MM.1S (cell line): ENCODE results near the gene PHF23.

ENCODE experiments used
- DNase-seq: peaks from one replicate; pipeline ENCODE4 v3.0.0-alpha.2; 2015
- H2AFZ ChIP-seq: fragments of 300-600 bp; sonication (generic); 2 replicates; pipeline ENCODE4 v1.6.0; 2016; ENCODE audit warnings: antibody characterized with exemption, low read length
- H3F3A ChIP-seq: fragments of 300-600 bp; sonication (generic); 2 replicates; pipeline ENCODE4 v1.6.1; 2016; ENCODE audit warnings: mild to moderate bottlenecking, antibody characterized with exemption, low read length, moderate library complexity, mixed read lengths; ENCODE audit not compliant: insufficient read depth
- H3K27ac ChIP-seq: fragments of 300-600 bp; sonication (generic); 2 replicates; pipeline ENCODE4 v1.5.1; 2016; ENCODE audit warnings: mild to moderate bottlenecking, low read length
- H3K27me3 ChIP-seq: fragments of 300-600 bp; sonication (generic); replicated peaks from 2 replicates; pipeline ENCODE4 v1.6.0; 2016; ENCODE audit warnings: low read length; ENCODE audit not compliant: insufficient read depth
- H3K36me3 ChIP-seq: fragments of 300-600 bp; sonication (generic); replicated peaks from 2 replicates; pipeline ENCODE4 v1.6.1; 2016; ENCODE audit warnings: mild to moderate bottlenecking, low read length, mixed read lengths; ENCODE audit not compliant: insufficient read depth
- H3K4me1 ChIP-seq: fragments of 300-600 bp; sonication (generic); 2 replicates; pipeline ENCODE4 v1.6.1; 2016; ENCODE audit warnings: low read length, mixed read lengths
- H3K4me2 ChIP-seq: fragments of 300-600 bp; sonication (generic); 2 replicates; pipeline ENCODE4 v1.6.0; 2016; ENCODE audit warnings: low read depth, low read length
- H3K4me3 ChIP-seq: fragments of 300-600 bp; sonication (generic); 2 replicates; pipeline ENCODE4 v1.5.1; 2016; ENCODE audit warnings: low read length, mixed read lengths
- H3K79me2 ChIP-seq: fragments of 300-600 bp; sonication (generic); 2 replicates; pipeline ENCODE4 v1.6.1; 2016; ENCODE audit warnings: mixed run types, low read length, mixed read lengths
- H3K9ac ChIP-seq: fragments of 300-600 bp; sonication (generic); 2 replicates; pipeline ENCODE4 v1.6.1; 2016; ENCODE audit warnings: low read length, mixed read lengths
- H3K9me2 ChIP-seq: fragments of 300-600 bp; sonication (generic); replicated peaks from 2 replicates; pipeline ENCODE4 v1.6.1; 2016; ENCODE audit warnings: mild to moderate bottlenecking, low read length, mixed read lengths; ENCODE audit not compliant: insufficient read depth
- H3K9me3 ChIP-seq: fragments of 300-600 bp; sonication (generic); replicated peaks from 2 replicates; pipeline ENCODE4 v1.6.1; 2016; ENCODE audit warnings: mild to moderate bottlenecking, low read length, mixed read lengths; ENCODE audit not compliant: insufficient read depth
- H4K20me1 ChIP-seq: fragments of 300-600 bp; sonication (generic); 2 replicates; pipeline ENCODE4 v1.6.1; 2016; ENCODE audit warnings: mild to moderate bottlenecking, low read length, moderate library complexity, mixed read lengths; ENCODE audit not compliant: insufficient read depth
- EZH2 ChIP-seq: fragments of 300-600 bp; sonication (generic); optimal IDR thresholded peaks from 2 replicates; pipeline ENCODE3; 2017; ENCODE audit warnings: low read depth, mild to moderate bottlenecking, antibody characterized with exemption, low read length, mixed read lengths
- EZH2phosphoT487 ChIP-seq: fragments of 300-600 bp; sonication (generic); IDR thresholded peaks from 2 replicates; pipeline ENCODE4 v1.6.1; 2018; ENCODE audit warnings: antibody characterized with exemption, low read length
- TF ChIP-seq, protein P1 (sequence below): fragments of 300-600 bp; sonication (generic); IDR thresholded peaks from 2 replicates; pipeline ENCODE4 v1.5.1; 2016; ENCODE audit warnings: antibody characterized with exemption, low read length, mixed read lengths

Gene PHF23

DNA sequence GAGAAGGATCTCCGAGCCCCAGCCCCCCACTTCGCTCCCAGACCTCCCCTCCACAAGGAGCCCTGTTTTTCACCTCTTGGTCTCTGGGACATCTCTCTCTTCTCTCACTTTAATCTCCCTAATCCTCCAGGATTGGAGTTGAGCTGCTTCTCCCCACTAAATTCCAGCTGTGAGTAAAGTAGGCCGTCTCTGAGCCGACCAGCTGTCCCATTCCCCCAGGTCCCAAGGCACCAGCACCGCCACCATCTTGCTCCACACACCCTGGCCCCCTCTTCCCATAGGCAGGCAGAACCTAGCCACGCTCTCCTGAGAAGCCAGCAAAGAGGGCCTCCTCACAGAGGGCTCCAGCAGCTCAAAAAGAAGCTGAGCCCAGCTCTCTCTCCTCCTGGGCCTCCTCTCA lies 20.5 kb downstream of the PHF23 start:
- no peaks in the 10 kb centered on the region for H3K9me3 ChIP-seq
- DNase-seq: no peak
- TF ChIP-seq EZH2phosphoT487 (no peak), EZH2 (no peak)
- TF ChIP-seq, protein P1, sequence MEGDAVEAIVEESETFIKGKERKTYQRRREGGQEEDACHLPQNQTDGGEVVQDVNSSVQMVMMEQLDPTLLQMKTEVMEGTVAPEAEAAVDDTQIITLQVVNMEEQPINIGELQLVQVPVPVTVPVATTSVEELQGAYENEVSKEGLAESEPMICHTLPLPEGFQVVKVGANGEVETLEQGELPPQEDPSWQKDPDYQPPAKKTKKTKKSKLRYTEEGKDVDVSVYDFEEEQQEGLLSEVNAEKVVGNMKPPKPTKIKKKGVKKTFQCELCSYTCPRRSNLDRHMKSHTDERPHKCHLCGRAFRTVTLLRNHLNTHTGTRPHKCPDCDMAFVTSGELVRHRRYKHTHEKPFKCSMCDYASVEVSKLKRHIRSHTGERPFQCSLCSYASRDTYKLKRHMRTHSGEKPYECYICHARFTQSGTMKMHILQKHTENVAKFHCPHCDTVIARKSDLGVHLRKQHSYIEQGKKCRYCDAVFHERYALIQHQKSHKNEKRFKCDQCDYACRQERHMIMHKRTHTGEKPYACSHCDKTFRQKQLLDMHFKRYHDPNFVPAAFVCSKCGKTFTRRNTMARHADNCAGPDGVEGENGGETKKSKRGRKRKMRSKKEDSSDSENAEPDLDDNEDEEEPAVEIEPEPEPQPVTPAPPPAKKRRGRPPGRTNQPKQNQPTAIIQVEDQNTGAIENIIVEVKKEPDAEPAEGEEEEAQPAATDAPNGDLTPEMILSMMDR: no peak
- H3K4me1 ChIP-seq: peaks cover 19% of the 10 kb centered on the region
- no peaks in the 10 kb centered on the region for H3K9me2 ChIP-seq
- peaks cover 35% of the 10 kb centered on the region for H3K79me2 ChIP-seq
- H3K4me2 ChIP-seq: no peak overlapping the region
- H4K20me1 ChIP-seq: no peaks in the 10 kb centered on the region
- no peaks in the 10 kb centered on the region for H3F3A ChIP-seq
- H3K9ac ChIP-seq: no peak overlapping the region
- no peak overlapping the region for H3K27ac ChIP-seq
- no peak overlapping the region for H2AFZ ChIP-seq
- H3K36me3 ChIP-seq: 0 out of 2 replicates have a peak, but pooled peaks cover 3% of the 10 kb centered on the region
- peaks cover 17% of the 10 kb centered on the region for H3K27me3 ChIP-seq
- H3K4me3 ChIP-seq: no peak overlapping the region

GRCh38 chr17:7218166-7218565 lies 21.1 kb downstream of the PHF23 start:
- Histone ChIP-seq H2AFZ (no peak overlapping the region), H3F3A (no peaks in the 10 kb centered on the region), H3K9ac (no peak overlapping the region), H3K27ac (no peak overlapping the region), H3K9me3 (no peaks in the 10 kb centered on the region), H3K27me3 (peaks cover 22% of the 10 kb centered on the region), H3K79me2 (peaks cover 35% of the 10 kb centered on the region), H3K4me2 (no peak overlapping the region), H3K4me1 (peaks cover 24% of the 10 kb centered on the region), H3K36me3 (no peaks in the 10 kb centered on the region), H3K9me2 (no peaks in the 10 kb centered on the region), H4K20me1 (no peaks in the 10 kb centered on the region), H3K4me3 (no peak overlapping the region)
- no peak for TF ChIP-seq EZH2phosphoT487
- no peak for TF ChIP-seq EZH2
- TF ChIP-seq, protein P1: no peak
- DNase-seq: no peak

- Histone ChIP-seq H3K27me3 (peaks cover 31% of the 10 kb centered on the region), H3K9ac (no peak overlapping the region), H3K4me2 (no peak overlapping the region), H3K9me3 (no peaks in the 10 kb centered on the region), H4K20me1 (no peaks in the 10 kb centered on the region), H3K4me3 (no peak overlapping the region), H2AFZ (no peak overlapping the region), H3K9me2 (no peaks in the 10 kb centered on the region), H3K27ac (no peak overlapping the region), H3K4me1 (peaks cover 24% of the 10 kb centered on the region), H3K79me2 (peaks cover 29% of the 10 kb centered on the region), H3K36me3 (no peaks in the 10 kb centered on the region), H3F3A (no peaks in the 10 kb centered on the region)
- TF ChIP-seq, protein P1: no peak
- no peak for TF ChIP-seq EZH2phosphoT487
- TF ChIP-seq EZH2: no peak
- no peak for DNase-seq
Measured at GRCh38 chr17:7217113-7217987, 21.9 kb downstream of the PHF23 start.
